ENCODE data around the gene BTNL9.
"Not testable (repeated sequence)": the region's sequence is repeated elsewhere in the genome, so short reads cannot be mapped to it uniquely, and the experiment has no call there.

Gene BTNL9
- 0 to 1.5 (median 0.02) reads per million in 18 experiments for total RNA-seq

DNA sequence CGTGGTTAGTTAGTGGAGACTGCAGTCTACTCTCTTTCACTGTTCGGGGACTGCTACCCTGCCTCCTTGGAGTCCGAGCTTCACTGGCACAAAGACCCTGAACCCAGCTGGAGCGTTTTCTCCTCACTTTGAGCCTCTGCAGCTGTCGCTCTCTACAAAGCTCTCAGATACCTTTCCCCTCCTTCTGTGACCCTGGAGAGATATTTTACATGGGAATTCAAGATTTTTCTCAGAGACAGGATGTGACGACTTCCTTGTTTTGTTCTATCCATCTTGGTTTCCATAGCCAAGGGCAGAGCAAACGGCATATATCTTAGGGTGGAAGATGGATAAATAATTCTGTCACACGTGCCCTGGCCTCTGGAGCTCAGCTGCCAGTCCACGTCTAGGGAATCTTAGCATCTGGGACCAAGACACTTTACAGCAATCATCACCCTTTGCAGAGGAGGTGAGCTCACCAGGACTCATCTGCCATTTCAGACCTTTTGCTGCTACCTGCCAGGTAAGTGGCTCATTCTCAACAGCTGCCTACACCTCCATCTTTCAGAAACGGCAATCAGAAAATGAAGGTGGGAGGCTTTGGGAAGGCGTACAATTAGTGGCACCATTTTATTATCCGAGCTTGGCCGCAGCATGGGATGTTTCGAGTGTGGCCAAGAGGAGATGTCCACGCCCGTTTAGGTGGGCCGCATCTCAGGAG lies at the start of gene BTNL9:
BTNL9 (plus strand) TSS at position 336 of the 700 bp plus-strand sequence. CDS start 5,224 bp downstream, outside the sequence.
- no peak for DNase-seq

DNA sequence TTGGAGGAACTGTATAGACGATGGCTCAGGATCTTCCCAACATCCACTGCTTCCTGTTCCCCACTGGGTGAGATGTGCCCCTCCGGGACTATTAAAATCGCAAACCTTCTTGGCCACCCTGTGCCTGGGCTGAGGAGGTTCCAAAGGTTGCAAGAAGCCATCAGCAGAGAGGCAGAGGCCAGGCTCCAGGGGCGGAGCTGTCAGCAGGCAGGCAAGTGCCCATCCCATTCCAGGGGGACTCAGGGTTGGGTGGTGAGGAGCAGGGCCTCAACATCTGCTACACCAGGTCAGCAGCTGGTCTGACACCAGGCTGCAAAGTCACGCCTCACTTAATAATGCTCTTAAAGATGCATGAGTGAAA lies 49.2 kb upstream of the BTNL9 start:
- DNase-seq, result no peak

DNA sequence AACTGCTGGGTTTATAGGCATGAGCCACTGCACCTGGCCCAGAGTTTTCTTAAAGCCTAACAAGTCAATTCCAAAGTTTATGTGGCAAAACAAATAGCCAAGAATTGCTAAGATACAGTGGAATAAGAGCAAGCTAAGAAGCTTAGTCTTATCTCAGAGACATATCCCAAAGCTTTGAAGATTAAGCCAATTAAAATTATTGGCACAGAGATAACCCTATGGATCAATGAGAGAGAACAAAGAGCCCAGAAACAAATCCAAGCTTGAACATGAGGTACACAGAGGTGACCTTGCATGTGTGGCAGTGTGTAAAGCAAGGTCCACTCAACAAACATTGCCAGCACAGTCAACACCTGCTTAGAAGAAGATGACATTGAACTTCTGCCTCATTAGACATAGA lies 38.1 kb upstream of the BTNL9 start:
- no peak for DNase-seq

DNA sequence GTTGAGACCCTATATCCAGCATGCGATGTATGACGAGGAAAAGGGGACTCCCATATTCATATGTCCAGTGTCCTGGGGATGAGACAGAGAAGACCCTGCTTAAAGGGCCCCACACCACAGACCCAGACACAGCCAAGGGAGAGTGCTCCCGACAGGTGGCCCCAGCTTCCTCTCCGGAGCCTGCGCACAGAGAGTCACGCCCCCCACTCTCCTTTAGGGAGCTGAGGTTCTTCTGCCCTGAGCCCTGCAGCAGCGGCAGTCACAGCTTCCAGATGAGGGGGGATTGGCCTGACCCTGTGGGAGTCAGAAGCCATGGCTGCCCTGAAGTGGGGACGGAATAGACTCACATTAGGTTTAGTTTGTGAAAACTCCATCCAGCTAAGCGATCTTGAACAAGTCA lies 34.3 kb upstream of the BTNL9 start:
- DNase-seq, result no peak

DNA sequence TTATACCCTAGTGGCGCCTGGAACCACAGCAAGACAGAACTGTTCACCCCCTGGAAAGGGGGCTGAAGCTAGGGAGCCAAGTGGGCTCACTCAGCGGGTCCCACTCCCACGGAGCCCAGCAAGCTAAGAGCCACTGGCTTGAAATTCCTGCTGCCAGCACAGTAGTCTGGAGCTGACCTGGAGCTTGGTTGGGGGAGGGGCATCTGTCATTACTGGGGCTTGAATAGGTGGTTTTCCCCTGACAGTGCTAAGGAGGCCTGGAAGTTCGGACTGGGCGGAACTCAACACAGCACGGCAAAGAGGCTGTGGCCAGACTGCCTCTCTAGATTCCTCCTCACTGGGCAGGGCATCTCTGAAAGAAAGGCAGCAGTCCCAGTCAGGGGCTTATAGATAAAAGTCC lies 31.9 kb upstream of the BTNL9 start:
- no peak for DNase-seq

DNA sequence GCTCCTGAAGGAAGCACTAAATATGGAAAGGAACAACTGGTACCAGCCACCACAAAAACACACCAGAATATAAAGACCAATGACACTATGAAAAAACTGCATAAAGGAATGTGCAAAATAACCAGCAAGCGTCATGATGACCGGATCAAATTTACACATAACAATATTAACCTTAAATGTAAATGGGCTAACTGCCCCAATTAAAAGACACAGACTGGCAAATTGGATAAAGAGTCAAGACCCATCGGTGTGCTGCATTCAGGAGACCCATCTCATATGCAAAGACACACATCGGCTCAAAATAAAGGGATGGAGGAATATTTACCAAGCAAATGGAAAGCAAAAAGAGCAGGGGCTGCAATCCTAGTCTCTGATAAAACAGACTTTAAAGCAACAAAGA lies 30.0 kb upstream of the BTNL9 start:
- DNase-seq, result not testable (repeated sequence)

DNA sequence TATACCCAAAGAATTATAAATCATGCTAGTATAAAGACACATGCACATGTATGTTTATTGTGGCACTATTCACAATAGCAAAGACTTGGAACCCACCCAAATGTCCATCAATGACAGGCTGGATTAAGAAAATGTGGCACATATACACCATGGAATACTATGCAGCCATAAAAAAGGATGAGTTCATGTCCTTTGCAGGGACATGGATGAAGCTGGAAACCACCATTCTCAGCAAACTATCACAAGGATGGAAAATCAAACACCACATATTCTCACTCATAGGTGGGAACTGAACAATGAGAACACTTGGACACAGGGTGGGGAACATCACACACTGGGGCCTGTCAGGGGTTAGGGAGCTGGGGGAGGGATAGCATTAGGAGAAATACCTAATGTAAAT lies 25.4 kb upstream of the BTNL9 start:
- DNase-seq, result not testable (repeated sequence)

DNA sequence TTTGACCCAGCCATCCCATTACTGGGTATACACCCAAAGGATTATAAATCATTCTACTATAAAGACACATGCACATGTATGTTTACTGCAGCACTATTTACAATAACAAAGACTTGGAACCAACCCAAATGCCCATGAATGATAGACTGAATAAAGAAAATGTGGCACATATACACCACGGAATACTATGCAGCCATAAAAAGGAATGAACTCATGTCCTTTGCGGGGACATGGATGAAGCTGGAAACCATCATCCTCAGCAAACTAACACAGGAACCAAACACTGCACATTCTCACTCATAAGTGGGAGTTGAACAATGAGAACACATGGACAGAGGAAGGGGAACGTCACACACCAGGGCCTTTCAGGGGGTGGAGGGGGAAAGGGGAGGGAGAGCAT lies 22.6 kb upstream of the BTNL9 start:
- DNase-seq, result not testable (repeated sequence)

DNA sequence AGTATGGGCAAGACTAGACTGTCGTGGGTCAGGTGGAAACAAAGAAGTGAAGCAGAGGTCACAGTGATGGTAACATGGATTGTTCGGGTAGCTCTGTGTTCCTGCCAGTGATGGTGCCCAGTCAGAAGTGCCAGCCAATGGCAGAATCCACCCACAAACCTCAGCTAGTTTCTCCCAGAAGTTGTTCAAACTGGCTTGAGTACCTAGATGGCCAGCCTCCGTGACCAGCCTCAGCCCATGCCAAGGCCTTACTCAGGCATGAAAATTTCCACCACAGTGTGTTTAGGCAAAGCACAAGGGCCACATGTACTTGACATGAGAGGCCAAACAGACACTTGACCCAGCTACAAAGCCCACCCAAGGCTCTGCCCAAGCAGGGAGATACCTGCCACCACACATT lies 19.4 kb upstream of the BTNL9 start:
- DNase-seq, result no peak

DNA sequence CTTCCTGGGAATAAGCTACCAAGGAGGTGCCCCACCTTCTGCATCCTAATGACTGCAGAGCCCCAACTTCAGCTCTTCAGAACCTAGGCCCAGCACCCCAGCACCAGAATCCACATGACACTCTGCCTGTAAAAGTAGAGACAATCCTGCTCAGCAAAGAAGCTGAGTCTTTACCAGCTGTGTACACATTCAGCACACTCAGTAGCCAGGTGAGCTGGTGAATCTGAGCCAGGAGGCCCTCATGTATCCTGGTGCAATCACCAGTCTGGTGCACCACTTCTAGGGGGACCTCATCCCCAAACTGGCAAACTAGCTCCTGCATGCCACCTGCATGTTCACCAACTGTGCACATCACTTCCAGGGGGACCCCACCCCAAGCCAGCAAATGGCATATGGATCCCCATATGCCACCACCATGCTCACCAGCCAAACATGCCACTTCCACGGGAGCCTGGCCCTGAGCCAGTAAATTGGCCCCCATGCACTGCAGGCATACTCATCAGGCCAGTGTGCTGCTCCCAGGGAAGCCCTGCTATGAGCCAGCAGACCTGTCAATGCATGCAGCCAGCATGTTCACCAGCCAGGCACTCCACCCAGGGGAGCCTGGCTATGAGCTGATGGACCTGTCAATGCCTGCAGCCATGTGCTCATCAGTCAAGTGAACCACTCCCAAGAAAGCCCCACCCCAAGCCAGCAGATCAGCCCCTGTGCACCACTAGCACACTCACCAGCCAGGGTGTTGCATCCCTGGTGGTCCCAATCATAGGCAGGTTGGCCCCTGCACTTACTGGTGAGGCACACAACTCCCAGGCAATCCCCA lies 15.6 kb upstream of the BTNL9 start:
- DNase-seq, result no peak

DNA sequence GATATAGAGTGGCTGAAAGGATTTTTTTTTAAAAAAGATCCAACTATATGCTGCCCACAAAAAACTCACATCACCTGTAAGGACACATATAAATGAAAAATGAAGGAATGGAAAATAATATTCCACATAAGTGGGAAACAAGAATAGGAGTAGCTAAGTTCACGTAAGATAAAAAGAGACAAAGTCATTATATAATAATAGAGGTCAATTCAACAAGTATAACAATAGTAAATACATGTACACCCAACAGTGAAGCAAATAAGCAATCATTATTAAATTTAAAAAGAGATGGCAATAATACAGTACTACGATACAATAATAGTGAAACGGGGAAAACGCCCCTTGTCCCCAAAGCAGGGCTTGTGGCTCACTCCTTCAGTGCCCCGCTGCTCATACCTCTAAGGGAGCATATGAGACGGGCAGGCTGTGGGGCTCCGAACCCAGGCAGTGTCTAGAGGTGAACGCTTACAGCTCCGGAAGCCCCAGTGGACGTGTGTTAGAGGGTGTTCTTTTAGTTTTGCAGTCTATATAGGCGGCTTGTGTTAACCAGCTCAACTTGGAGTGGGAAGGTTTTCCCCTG lies 12.5 kb upstream of the BTNL9 start:
- no peak for DNase-seq

DNA sequence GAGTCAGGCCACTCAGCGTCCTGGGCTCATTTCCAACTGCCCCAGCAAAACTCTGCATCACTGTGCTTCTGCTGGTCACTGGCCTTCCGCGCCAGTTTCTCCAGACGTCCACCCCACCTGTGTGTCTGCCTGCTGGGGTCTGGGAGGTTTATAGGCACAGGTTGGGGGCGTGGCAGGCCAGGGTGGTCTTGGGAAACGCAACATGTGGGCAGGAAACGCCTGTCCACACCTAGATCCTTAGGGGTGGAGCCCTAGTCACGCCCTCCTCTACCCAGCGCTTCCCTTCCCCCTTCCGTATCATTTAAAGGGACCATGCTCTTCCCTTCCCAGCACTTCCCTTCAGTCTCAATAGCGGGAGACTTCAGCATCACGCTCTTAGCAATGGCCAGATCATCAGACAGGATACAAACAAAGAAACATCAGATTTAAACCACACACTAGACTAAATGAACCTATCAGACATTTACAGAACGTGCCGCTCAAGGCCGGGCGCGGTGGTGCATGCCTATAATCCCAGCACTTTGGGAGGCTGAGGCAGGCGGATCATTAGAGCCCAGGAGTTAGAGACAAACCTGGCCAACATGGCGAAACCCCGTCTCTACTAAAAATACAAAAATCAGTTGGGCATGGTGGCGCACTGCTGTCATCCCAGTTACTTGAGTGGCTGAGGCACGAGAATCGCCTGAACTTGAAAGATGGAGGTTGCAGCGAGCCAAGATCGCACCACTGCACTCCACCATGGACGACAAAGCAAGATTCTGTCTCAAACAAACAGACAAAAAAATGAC lies 11.8 kb upstream of the BTNL9 start:
- no peak for DNase-seq

DNA sequence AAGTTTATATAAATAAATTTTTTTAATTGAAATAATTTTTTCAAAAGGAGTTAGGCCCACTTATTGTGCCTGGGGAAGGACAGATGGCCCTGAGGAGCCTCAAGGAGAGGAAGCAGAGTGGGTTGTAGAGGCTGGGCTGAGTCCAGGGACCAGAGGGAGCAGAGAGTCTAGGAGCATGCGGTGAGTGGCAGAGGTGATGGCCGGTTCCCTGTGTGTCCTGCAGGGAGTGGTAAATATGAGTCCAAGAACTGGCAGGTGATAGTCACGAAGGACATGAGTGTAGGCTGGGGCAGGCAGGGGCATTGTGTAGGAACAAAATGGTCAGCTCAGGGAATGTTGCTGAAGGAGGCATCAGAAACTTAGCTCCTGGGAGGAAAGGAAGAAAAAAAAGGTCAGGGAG lies 8.3 kb upstream of the BTNL9 start:
- DNase-seq, result no peak

DNA sequence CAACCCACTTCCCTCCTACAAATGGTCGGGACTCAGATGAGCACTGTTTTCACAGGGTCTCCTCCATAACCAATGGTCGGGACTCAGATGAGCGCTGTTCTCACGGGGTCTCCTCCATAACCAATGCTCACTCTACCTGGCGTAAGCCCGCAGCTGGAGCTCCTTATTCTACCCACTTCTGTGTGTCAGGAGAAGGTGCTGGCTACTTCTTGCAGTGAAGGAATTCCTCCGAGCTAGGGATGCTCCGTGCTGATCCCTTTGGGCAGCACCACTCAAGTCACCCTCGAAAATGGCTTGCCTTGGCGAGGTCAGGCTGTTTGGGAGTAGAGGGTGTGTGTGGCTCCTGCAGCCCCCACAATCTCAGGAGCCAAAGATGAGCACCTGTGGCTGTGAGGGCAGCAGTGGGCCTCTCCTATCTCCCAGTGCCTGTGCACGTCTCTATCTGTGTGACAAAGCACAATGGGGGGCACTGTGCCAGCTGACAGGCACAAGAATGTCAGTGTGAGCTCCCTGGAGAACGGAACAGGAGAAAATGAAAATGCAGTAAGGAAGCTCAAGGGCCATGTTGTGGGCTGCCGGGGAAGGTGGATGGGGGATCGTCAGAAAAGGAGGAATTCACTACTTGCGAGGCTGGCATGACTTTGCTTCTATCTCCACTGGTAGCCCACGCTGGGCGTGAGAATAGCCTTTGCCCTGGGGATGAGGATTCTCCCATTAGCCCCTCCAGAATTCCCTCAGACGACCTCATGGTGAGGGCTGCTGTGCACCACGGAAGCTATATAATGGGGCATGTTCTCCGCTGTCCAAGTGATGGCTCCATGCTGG lies 3.9 kb upstream of the BTNL9 start:
- no peak for DNase-seq

DNA sequence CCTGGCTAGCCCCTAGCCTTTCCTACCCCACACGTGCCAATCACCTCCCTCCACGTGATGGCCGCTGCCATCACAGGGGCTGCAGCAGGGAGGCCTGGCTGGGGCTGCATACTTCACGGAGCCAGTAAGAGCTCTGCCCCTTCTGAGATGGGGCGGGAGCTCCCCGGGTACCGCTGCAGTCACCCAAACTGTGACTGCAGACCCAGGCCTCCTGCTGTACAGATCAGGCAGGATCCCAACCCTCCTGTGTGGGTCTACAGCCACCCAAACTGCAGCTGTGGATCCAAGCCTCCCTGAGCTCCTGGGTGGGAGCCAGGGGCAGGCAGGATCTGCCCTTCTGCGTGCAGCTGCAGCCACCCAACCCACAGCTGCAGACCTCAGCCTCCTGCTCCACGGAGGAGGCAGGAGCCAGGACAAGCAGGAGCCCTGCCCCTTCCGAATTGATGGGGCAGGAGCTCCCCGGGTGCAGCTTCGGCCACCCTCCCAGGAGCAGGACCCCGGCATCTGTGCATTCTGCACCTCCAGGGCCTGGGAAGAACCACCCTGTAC lies 3.2 kb upstream of the BTNL9 start:
- DNase-seq, result no peak

DNA sequence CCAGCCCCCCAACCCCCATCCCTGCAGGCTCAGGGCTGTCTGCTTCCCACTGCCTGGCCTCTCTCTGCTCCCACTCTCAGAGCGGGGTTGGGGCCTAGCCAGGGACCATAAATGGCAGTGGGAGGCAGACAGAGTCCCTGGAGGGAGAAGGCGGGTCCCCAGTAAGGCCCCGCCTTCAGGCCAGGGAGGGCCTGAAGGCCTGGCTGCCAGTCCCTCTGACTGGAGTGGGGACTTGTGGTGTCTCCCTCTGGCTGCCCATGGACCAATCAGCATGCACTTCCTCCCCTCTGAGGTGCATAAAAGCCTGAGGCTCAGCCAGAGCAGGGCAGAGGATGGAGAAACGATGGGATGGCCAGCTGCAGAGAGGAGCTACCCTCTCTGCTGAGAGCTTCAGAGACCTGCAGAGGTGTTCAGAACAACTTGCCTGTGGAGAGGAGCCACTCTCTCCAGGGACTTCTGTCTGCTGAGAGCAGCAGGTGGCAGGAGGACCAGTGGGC lies 2.7 kb upstream of the BTNL9 start:
- DNase-seq, result no peak

DNA sequence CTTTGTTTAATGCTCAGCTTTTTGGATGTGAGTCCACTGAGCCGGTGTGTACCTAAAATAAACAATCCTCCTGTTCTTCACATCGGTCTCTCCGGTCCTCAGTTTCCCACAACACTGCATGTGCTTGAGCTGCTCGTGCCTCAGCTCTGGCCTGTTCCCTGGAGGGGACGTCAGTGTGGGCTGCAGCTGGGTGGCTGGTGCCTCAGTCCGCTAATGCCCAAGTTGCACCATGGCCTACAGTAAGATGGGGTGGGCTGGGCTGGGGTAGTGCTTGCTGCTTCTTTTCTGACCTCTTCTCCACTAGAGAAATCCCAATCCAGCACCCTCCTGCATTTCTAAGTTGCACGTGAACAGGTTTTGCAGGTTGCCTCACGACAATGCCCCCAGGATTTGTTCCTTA lies 595 bp upstream of the BTNL9 start:
- DNase-seq, result no peak

DNA sequence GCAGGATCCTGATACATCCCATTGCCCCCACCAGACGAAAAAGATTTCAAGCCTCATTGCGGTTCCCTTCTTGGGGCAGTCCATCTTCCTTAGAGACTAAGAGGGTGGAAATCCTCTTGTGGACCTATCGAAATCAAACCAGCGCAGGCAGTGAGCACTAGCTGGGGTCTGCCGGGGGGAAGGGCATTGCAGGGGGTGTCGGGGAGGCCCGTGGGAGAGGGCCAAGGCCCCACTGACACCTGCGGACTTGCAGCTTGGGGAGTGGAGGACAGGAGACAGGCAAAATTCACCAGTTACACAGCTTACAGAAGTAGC lies 522 bp downstream of the BTNL9 start:
- no peak for DNase-seq

DNA sequence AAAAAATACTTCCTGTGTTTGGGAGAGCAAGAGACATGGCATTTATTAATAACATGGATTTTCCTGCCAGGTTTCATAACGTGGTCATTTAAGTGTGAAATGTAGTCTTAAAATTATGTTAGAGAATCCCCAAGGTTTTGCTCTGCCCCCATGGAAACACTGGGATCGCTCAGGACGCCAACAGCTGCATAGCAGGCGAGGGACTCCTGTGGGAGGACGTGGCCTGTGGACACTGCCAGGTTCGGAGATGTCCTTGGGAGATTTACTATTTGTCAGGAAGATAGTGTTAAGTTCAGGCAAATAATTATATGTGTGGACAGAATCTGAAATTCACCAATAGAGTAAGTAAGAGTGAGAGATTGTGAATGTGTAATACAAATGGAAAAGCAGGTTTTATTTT lies 977 bp downstream of the BTNL9 start:
- no peak for DNase-seq

DNA sequence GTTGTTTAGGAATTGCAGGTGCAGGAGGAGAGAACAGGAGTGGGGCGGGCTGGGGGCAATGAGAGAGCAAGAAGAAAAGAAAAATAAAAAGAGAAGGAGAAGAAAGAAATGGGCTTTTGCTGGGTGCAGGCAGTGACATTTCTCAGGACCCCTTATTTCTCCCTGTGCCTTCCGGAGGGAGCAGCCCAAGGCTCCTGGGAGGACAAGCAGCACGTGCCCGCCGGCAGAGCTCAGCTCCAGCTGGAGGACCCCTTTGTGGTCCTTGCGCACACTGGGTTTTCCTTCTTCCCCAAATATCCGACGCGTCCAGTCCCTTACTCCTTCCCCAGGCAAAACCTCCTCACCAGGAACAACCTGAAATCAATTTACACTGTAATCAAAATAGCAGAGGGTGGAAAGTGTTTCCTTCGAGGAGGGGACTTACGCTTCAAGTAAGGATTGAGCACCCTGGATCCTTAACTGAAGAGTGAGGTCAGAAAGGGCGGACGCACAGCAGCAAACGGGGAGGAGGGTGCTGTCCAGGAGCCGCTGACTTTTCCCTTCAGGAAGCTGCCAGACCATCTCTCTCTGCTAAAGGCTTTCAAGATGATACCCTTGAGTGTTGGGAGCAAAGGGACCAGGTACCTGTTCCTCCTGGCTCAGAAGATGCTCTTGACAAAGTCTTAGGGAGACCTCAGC lies 2.1 kb downstream of the BTNL9 start:
- no peak for DNase-seq

DNA sequence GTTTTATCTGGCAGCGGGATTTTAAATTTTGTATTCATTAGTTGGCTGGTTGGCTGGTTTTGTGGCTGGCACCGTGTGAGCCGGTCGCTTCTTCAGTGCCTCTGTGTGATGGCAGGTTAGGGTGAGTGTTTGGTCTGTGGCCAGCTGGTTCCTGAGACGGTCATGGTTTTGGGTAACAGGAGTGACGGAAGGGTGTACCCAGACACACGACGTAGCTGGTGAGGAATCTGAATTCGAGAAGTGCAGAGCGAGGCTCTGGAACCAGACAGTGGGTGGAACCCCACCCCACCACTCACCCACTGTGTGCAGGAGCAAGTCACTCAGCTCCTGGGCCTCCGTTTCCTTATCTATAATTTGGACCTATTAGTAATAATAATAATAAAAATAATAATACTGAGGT lies 2.7 kb downstream of the BTNL9 start:
- no peak for DNase-seq
